ENCODE results near the gene SORBS1.
A peak's percentile ranks its signal among the peaks of the same experiment; 100 is the strongest.

Gene SORBS1

GRCh38 chr10:95266674-95267095 is 294.5 kb downstream of the SORBS1 start:
- DNase-seq (ENCODE audit: low spot score) = peak; percentile 9

- no peak for DNase-seq (ENCODE audit: low spot score)
Observed at GRCh38 chr10:95265572-95265971, 295.6 kb downstream of the SORBS1 start.

- no peak for DNase-seq (ENCODE audit: low spot score)
Observed at GRCh38 chr10:95264227-95265051, 296.7 kb downstream of the SORBS1 start.

- DNase-seq (ENCODE audit: low spot score) = no peak
Observed at GRCh38 chr10:95263864-95264226, 297.3 kb downstream of the SORBS1 start.

GRCh38 chr10:95262763-95263518 is 298.2 kb downstream of the SORBS1 start:
- no peak for DNase-seq (ENCODE audit: low spot score)

GRCh38 chr10:95261926-95262325 is 299.2 kb downstream of the SORBS1 start:
- DNase-seq (ENCODE audit: low spot score) = no peak
